Erythroblast (primary cell): ENCODE data around the gene GPC6.

Experiments used
- GATA1 ChIP-seq: IDR thresholded peaks from 2 replicates; pipeline ENCODE4 v1.6.1; 2011; ENCODE audit warnings: low read depth, mild to moderate bottlenecking, control low read depth, low read length, moderate library complexity
- POLR2A ChIP-seq: IDR thresholded peaks from 2 replicates; pipeline ENCODE4 v1.6.1; 2011; ENCODE audit warnings: mild to moderate bottlenecking, low read length

DNA sequence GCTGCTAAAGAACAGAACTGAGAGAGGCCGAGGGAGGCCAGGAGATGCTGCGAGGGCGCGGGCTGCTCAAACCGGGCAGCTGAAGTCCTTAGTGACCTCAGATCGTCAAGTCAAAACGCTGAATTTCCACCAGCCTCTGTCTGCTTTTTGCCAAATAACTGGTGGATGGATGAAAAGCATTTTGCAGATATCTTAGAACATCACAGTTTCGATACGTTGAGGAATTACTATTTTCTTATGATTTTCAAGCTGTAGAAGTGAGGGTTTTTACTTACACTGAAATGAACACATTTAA is 2.0 kb downstream of the GPC6 start:
- TF ChIP-seq POLR2A (no peak), GATA1 (no peak)
